VCaP (cell line): ENCODE measurements around the gene SLC26A6.

Source experiments
- H3K27ac ChIP-seq: fragments of 450-650 bp; 2 replicates; pipeline ENCODE4 v1.5.1; 2017
- CTCF ChIP-seq: fragments of 450-650 bp; conservative IDR thresholded peaks from 2 replicates; pipeline ENCODE4 v1.5.1; 2017; ENCODE audit warnings: mild to moderate bottlenecking, moderate library complexity

The SLC26A6 gene

GRCh38 chr3:48635222-48636021, at the start of gene SLC26A6:
SLC26A6 (minus strand) TSS chr3:48635461; CDS start chr3:48635393, 68 bp downstream.
- peak; percentile 69 for TF ChIP-seq CTCF
- peak within 1 kb of the TSS; percentile 88 for H3K27ac ChIP-seq

GRCh38 chr3:48684480-48685143, 49.4 kb upstream of the SLC26A6 start:
- TF ChIP-seq CTCF = no peak
- peak overlapping the region; percentile 91 for H3K27ac ChIP-seq

GRCh38 chr3:48684054-48684349, 48.7 kb upstream of the SLC26A6 start:
- peak overlapping the region; percentile 91 for H3K27ac ChIP-seq
- no peak for TF ChIP-seq CTCF

- peak overlapping the region; percentile 91; the same call in 1 of the 2 replicates for H3K27ac ChIP-seq
- no peak for TF ChIP-seq CTCF
These were observed 47.5 kb upstream of the SLC26A6 start for GRCh38 chr3:48682786-48683185.

- TF ChIP-seq CTCF = no peak
- peak overlapping the region; percentile 91; the same call in 1 of the 2 replicates for H3K27ac ChIP-seq
These were observed 46.8 kb upstream of the SLC26A6 start for GRCh38 chr3:48681974-48682610.

GRCh38 chr3:48681541-48681880, 46.2 kb upstream of the SLC26A6 start:
- no peak for TF ChIP-seq CTCF

GRCh38 chr3:48680811-48681540, 45.7 kb upstream of the SLC26A6 start:
- H3K27ac ChIP-seq = no peak overlapping the region
- no peak for TF ChIP-seq CTCF

More at GRCh38 chr3:48681541-48681880, 46.2 kb upstream of the SLC26A6 start:
- H3K27ac ChIP-seq = no peak overlapping the region
